GM12874 (cell line): ENCODE measurements around the gene TTLL10.

ENCODE experiments used
- TF ChIP-seq, protein P1 (sequence below): IDR thresholded peaks from 2 replicates; pipeline ENCODE4 v1.5.1; 2011; ENCODE audit warnings: low read depth, mild to moderate bottlenecking, control low read depth, low read length, moderate library complexity; ENCODE audit not compliant: insufficient read depth

Gene TTLL10

DNA sequence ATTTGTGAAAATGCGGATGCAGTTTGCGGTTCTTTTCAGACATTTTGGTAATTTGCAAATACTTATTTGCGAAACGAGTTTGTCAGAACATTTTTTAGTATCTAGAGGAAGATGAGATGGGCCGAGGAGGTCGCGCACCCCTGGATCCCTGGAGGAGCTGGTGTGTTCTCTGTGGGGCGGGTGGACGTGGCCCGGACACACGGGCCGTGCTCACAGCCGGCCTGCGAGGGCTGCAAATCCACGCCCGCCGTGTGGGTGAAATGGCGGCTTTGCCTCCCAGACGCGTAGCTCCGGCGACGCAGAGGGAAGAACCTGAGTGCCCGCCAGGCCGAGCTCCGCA is 9.3 kb upstream of the TTLL10 start:
- TF ChIP-seq, protein P1, sequence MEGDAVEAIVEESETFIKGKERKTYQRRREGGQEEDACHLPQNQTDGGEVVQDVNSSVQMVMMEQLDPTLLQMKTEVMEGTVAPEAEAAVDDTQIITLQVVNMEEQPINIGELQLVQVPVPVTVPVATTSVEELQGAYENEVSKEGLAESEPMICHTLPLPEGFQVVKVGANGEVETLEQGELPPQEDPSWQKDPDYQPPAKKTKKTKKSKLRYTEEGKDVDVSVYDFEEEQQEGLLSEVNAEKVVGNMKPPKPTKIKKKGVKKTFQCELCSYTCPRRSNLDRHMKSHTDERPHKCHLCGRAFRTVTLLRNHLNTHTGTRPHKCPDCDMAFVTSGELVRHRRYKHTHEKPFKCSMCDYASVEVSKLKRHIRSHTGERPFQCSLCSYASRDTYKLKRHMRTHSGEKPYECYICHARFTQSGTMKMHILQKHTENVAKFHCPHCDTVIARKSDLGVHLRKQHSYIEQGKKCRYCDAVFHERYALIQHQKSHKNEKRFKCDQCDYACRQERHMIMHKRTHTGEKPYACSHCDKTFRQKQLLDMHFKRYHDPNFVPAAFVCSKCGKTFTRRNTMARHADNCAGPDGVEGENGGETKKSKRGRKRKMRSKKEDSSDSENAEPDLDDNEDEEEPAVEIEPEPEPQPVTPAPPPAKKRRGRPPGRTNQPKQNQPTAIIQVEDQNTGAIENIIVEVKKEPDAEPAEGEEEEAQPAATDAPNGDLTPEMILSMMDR: no peak

DNA sequence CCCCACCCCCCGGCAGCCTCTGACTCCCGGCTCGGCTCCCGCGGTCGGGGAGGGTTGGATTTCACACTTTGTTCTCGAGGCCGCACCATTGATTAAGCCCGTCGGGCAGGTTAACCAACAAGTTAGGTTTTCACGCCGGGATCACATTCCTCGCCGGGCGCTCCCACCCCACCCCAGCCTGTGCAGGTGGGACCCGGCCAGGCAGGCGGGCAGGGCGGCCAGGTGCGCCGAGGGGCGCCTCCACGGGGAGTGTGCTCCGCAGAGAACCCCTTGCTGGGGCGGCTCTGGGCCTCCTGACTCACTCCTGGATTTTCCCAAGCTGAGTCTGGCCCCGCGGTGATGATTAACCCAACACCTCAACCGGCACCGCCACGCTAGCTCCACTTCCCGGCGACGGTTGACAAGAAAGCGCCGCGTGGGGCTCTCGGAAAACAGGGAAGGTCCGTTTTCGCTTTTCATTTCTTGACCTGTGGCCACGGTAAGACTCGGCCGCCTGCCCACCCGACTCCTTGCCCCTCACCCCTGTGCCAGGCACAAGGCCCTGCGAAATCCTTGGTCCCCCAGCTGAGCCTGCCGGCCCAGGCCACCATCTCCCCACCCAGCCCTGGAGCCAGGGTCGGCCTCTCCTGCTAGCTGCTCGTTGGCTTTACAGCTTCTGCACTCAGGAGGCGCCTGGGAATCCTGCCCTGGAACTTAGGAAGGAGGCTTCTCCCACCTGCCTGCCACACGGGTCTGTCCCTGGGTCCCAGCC is 8.8 kb upstream of the TTLL10 start:
- TF ChIP-seq, protein P1: no peak

DNA sequence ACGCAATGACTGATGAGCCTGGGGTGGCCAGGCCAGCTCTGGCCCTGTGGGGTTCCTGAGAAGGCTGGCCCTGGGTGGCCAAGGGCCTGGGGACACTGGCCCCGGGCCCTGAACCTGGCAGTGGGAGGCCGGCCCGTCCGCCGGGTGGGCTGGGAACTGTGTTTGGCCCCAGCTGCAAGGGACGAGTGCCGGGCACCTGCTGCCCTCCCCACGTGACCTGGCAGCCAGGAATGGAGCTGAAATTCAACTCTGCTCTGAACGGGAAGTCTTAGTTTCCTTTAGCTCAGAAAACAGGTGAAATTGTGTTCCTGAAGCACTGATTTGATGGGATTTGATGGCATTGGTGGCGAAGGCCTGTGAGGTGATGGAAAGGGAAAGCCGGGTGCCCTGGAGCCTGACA is 8.2 kb upstream of the TTLL10 start:
- TF ChIP-seq, protein P1: no peak

DNA sequence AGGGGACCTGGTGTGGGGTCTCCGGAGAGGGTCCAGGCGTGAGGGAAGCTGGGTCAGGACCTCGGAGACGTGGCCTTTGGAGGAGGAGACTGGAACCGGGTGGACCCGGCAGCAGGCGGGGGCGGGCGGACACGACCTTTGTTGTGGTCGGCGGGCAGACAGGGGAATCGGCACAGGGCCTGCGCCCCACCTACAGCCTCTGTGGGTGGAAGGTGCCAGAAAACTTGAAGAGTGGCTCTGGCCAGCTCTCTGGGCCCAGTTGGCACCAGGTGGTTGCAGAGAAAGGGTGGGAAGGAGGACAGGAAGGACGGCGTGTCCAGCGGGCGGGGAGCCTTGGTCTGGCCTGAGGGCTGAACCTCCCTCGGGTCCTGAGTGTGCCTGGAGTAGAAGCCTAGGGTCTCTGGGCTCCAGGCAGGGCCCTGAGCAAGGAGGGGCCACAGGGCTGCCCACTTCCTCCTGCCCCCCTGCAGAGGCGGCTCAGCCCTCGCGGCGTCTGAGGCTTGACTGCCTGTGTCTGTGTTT is 7.7 kb upstream of the TTLL10 start:
- TF ChIP-seq, protein P1: no peak

DNA sequence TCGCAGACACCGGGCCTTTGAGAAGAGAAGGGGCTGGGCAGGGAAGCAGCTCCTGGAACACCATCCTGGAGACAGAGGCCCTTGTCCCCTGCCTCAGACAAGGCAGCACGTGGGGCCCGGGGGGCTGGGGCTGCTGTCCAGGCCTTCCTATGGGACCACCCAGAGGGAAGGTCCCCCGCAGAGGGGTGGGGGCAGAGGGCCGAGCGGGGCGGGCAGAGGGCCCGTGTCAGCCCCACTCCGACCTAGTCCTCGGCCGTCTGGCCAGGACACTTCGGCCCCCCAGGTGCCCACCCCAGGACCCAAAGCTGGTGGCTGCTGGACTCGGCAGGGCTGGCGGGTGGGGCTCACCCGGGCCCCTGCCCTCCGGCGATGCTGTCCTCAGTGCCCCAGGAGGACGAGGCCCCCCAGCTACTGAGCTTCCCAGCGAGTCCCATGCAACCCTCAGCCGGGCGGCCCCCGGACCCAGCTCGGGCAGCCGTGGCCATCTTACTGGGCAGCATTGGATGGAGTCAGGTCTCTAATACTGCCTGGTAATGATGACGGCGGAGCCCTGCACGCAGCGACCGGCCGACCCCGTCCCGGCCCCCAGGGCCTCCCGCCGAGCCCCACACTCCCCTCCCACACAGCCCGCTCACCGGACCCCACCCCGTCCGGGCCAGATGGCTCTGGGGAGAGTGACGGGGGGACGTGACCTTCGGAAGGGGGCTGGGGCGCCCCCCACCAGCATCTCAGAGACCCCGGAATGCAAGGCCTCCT is 6.9 kb upstream of the TTLL10 start:
- TF ChIP-seq, protein P1: no peak

DNA sequence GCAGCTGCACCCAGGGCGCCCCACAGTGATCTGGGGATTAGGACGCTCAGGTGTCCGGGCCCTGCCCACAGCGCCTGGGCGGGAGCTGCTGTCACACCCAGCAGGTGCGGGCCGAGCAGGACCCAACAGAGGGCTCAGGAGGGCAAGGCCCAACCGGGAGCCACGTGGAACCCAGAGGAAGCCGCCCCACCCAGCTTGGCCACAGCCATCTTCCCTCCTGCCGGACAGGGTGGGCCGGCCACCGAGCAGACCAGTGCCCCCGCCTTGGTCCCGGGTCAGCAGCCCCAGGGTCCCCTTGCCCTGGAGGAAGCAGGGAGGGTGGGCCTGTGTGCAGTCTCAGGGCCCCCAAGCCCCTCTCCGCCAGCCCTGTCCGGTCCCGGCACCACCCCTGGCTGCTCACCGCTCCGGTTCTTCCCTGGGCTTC is 6.3 kb upstream of the TTLL10 start:
- TF ChIP-seq, protein P1: no peak

DNA sequence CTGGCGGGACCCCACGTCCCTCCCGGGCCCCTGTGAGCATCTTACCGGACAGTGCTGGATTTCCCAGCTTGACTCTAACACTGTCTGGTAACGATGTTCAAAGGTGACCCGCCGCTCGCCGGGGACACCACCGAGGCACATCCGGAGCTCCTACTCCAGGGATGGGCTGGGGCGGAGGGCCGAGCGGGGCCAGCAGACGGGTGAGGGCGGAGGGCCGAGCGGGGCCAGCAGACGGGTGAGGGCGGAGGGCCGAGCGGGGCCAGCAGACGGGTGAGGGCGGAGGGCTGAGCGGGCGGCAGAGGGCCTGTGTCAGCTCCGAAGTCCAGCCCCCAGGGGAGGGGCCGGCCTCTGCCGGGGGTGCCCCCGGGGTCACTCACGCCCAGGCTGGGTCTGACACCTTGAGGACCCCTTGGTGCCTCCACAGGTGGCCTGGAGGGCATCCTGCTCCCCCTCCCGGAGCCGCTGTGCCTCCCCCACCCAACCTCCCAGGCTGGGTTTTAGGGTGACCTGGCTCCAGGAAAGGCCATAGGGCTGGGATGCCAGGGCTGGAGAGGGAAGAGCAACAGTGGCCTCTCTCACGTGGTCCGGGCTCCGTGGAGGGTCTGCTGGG is 5.7 kb upstream of the TTLL10 start:
- TF ChIP-seq, protein P1: no peak
